ENCODE results near the gene OAS2.
"Not testable (repeated sequence)": the region's sequence is repeated elsewhere in the genome, so short reads cannot be mapped to it uniquely, and the experiment has no call there.

The OAS2 gene

DNA sequence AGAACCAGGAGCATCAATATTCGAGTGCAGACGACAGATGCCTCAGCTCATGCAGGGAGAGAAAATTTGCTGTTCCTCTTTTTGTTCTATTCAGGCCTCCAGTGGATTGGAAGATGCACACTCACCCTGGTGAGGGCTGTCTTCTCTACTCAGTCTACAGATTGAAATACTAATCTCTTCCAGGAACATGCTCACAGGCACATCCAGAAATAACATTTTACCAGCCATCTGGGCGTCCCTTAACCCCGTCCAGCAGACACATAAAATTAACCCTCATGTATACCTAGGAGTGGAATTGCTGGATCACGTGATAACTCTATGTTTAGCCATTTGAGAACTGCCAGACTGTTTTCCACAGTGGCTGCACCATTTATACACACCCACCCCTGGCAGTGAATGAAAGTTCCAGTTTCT is 4.5 kb upstream of the OAS2 start:
- intact Hi-C loops (cut with DNase I): no loop called here
- DNase-seq: no peak

DNA sequence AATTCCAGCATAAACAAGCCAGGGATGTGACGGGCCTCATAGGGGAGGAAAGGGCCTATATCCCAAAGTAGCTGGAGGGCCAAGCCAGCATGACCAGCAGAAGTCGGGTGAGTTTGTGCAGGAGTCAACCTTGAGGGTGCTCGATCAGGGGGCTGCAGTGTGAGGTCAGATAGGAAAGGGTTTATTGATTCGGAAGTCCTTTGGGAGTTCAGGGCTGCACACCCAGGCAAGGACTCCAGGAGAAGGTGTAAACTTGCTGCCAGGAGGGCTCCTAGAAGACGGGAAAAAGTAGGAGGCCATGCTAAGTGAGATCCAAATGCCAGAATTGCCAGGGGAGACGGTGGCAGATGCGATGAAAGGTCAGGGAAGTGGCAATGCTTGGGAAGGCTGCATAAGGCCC is 3.4 kb upstream of the OAS2 start:
- no peak for DNase-seq
- intact Hi-C loops (cut with DNase I): no loop called here

GRCh38 chr12:112977139-112977538 is 1.2 kb upstream of the OAS2 start:
- DNase-seq: no peak
- intact Hi-C loops (cut with DNase I): no loop called here

- intact Hi-C loops (cut with DNase I): no loop called here
- DNase-seq: no peak
Observed at GRCh38 chr12:112977641-112978040, 678 bp upstream of the OAS2 start.

GRCh38 chr12:112979041-112979680 is 842 bp downstream of the OAS2 start:
- peak in 3 of 42 donors; percentile 7 to 51 (median 10) for DNase-seq
- intact Hi-C loops (cut with DNase I): no loop called here

- DNase-seq: no peak
Observed at GRCh38 chr12:112980491-112981158, 2.3 kb downstream of the OAS2 start.

GRCh38 chr12:112985642-112986290 is 7.4 kb downstream of the OAS2 start:
- DNase-seq: peak in 1 of 42 donors; percentile 17
- intact Hi-C loops (cut with DNase I): no loop called here

More at GRCh38 chr12:112980491-112981158, 2.3 kb downstream of the OAS2 start:
- intact Hi-C loops (cut with DNase I): no loop called here

- no peak for DNase-seq
- intact Hi-C loops (cut with DNase I): no loop called here
Observed at GRCh38 chr12:112986291-112986800, 8.0 kb downstream of the OAS2 start.

DNA sequence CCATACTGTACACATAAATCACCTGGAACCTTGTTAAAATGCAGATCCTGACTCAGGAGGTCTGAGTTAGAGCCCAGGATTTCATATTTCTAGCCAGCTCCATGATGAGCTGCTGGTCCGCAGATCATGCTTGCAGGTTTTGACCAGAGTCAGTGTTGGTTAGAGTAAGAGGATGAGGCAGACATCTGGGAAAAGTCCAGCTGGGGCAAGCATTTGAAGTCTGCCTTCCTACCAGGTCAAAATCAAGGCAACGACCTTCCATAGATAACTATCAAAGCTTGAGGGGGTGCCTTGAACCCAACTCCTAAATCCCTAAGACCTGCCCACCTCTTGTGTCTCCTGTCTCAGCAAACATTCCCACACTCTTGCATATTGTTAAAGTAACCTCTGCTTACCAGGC is 9.2 kb downstream of the OAS2 start:
- intact Hi-C loops (cut with DNase I): no loop called here

DNA sequence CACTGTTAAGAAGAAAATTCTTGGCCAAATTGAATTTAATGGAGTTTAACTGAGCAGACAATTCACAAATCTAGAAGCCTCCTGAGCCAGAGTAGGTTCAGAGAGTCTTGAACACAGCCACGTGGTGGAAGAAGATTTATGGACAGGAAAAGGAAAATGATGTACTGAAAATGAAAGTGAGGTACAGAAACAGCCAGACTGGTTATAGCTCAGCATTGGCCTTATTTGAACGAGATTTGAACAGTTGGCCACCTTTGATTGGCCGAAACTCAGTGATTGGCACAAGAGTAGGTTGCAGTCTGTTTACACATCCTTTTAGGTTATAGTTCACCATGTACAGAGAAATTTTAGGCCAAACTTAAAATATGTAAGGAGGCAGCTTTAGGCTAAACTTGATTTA is 9.9 kb downstream of the OAS2 start:
- DNase-seq: no peak
- intact Hi-C loops (cut with DNase I): no loop called here

More for the DNA sequence above, 9.2 kb downstream of the OAS2 start:
- no peak for DNase-seq

- DNase-seq: peak in 1 of 42 donors; percentile 7
- intact Hi-C loops (cut with DNase I): not testable (repeated sequence)
Observed at GRCh38 chr12:112988823-112989385, 10.6 kb downstream of the OAS2 start.

DNA sequence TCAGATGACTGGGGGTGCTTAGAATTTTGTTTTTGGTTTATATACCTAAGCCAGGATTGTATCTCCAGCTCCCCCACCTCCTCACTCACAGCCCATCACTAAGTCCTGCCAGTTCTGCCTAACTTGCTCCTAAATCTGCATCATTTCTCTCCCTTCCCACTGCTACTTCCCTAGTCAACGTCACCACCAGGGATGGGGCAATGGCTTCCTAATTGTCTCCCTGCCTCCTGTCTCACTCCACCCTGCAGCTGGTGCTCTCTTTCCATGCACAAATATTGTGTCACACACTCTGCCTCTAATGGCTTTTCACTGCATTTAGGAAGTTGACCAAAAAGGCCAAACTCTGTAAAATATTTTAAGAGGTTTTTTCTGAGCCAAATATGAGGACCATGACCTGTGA is 11.5 kb downstream of the OAS2 start:
- no peak for DNase-seq
- intact Hi-C loops (cut with DNase I): no loop called here

- peak in 31 of 42 donors; percentile 21 to 74 (median 52) for DNase-seq
- intact Hi-C loops (cut with DNase I): loop anchor here (2.0 kb wide), 1 partner anchor 40 kb away; no protein-coding TSS in a partner anchor
Observed at GRCh38 chr12:112992541-112993398, 14.5 kb downstream of the OAS2 start.

DNA sequence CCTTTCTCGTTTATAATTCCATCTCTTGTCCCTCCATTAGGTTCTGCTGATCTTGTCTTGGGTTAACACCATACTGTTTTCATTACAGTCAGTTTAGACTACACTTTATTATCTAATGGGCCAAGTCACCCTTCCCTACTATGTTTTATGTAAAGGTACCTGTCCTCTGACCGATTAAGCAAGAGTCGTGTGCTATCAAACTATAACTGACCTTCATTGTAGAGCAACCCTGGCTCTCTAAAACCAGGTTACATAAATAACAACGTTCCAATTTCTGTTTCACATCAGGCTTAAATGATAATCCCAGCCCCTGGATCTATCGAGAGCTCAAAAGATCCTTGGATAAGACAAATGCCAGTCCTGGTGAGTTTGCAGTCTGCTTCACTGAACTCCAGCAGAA is 16.7 kb downstream of the OAS2 start:
- no peak for DNase-seq
- intact Hi-C loops (cut with DNase I): no loop called here

DNA sequence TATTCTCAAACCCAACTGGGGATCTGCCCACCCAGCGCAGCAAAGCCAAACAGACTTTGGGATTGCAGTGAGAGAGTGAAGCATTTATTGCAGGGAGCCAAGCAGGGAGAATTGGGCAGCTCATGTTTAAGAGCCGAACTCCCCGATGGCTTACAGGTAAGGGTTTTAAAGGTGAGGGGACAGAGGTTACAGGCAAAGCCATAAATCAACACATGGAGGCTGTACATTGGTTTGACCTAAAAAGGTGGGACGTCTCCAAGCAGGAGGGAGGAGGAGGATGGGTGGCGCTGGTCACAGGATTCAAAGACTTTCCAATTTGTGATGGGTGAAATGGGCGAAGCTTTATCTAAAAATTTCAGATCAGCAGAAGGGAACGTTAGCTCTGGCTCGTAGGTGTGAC is 18.2 kb downstream of the OAS2 start:
- DNase-seq: peak in 1 of 42 donors; percentile 13
- intact Hi-C loops (cut with DNase I): no loop called here

- DNase-seq: peak in 1 of 42 donors; percentile 22
- intact Hi-C loops (cut with DNase I): no loop called here
Observed at GRCh38 chr12:112997506-112997905, 19.2 kb downstream of the OAS2 start.

GRCh38 chr12:112998987-112999767 is 20.9 kb downstream of the OAS2 start:
- intact Hi-C loops (cut with DNase I): no loop called here
- DNase-seq: peak in 1 of 42 donors; percentile 20

GRCh38 chr12:113000433-113000832 is 22.1 kb downstream of the OAS2 start:
- intact Hi-C loops (cut with DNase I): no loop called here
- DNase-seq: no peak
